GM12892 (cell line): ENCODE results near the gene CD274.

Experiments used
- POLR2A ChIP-seq: IDR thresholded peaks from 2 replicates; pipeline ENCODE4 v1.6.1; 2011; ENCODE audit warnings: low read depth, low read length, control low read depth
- POLR2AphosphoS5 ChIP-seq: IDR thresholded peaks from 2 replicates; pipeline ENCODE4 v1.6.1; 2011; ENCODE audit warnings: low read depth, low read length, control low read depth
- TAF1 ChIP-seq: IDR thresholded peaks from 2 replicates; pipeline ENCODE4 v1.6.1; 2011; ENCODE audit warnings: low read depth, mild to moderate bottlenecking, control low read depth, low read length, borderline replicate concordance

DNA sequence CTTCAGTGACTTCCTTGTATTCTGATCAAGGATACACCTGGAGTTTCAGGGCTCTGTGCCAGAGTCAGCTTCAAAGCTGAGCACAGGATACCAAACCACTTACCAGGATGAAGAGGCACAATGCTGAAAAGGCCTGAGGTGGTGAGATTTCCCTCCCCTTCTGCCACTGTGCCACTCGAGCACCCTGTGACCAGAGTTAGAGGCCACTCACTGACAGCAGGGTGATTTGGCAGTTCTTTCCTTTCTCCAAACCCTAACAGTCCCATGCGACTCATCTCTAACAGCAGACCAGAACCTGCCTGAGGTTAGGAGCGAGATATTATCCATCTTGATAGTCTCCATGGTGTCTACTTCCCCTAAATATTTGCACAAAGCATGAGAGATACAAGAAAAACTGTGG, 14.4 kb upstream of the CD274 start:
- TF ChIP-seq POLR2A = no peak
- TF ChIP-seq POLR2AphosphoS5 = no peak
- TF ChIP-seq TAF1 = no peak
